HG02938 (cell line): Measurements from ENCODE around the gene TNFRSF12A.
"Not testable (repeated sequence)": the region's sequence is repeated elsewhere in the genome, so short reads cannot be mapped to it uniquely, and the experiment has no call there.

ENCODE experiments used
- ATAC-seq: cut with Tn5 transposase; IDR thresholded peaks from one replicate; pipeline ENCODE4 v1.9.1; 2021; ENCODE audit warnings: mild to moderate bottlenecking, moderate library complexity; ENCODE audit not compliant: unreplicated experiment

Gene TNFRSF12A

GRCh38 chr16:3045758-3046640 is 25.8 kb downstream of the TNFRSF12A start, which contains the start of gene MMP25:
MMP25 (plus strand) TSS chr16:3046561; CDS start chr16:3046918, 357 bp downstream.
- no peak for ATAC-seq

GRCh38 chr16:3046641-3047386 is 26.6 kb downstream of the TNFRSF12A start:
- ATAC-seq, result no peak

GRCh38 chr16:3047387-3047720 is 27.2 kb downstream of the TNFRSF12A start:
- no peak for ATAC-seq

GRCh38 chr16:3049921-3050481 is 29.8 kb downstream of the TNFRSF12A start:
- no peak for ATAC-seq

GRCh38 chr16:3050487-3050886 is 30.3 kb downstream of the TNFRSF12A start:
- ATAC-seq, result no peak

GRCh38 chr16:3051009-3051408 is 30.8 kb downstream of the TNFRSF12A start:
- ATAC-seq, result no peak

- no peak for ATAC-seq
Measured at GRCh38 chr16:3051494-3051893, 31.3 kb downstream of the TNFRSF12A start.

GRCh38 chr16:3052571-3053329 is 32.6 kb downstream of the TNFRSF12A start:
- not testable (repeated sequence) for ATAC-seq

- not testable (repeated sequence) for ATAC-seq
Measured at GRCh38 chr16:3053330-3053710, 33.2 kb downstream of the TNFRSF12A start.

- no peak for ATAC-seq
Measured at GRCh38 chr16:3054965-3055733, 35.0 kb downstream of the TNFRSF12A start.

GRCh38 chr16:3055734-3056115 is 35.6 kb downstream of the TNFRSF12A start:
- ATAC-seq, result not testable (repeated sequence)

GRCh38 chr16:3056336-3057180 is 36.4 kb downstream of the TNFRSF12A start:
- no peak for ATAC-seq

- no peak for ATAC-seq
Measured at GRCh38 chr16:3057181-3058138, 37.3 kb downstream of the TNFRSF12A start.

GRCh38 chr16:3058139-3059030 is 38.2 kb downstream of the TNFRSF12A start:
- no peak for ATAC-seq

- peak; percentile 66 for ATAC-seq
Measured at GRCh38 chr16:3059041-3059722, 39.0 kb downstream of the TNFRSF12A start.

GRCh38 chr16:3059723-3060242 is 39.6 kb downstream of the TNFRSF12A start:
- ATAC-seq, result no peak
